Pancreas (tissue), 10 donors: ENCODE results near the gene DTX2. TPM values are rescaled to one million over a fixed set of nuclear protein-coding genes. Genes with fewer than 3 reads are reported as not detected.
"Not testable (repeated sequence)": the region's sequence is repeated elsewhere in the genome, so short reads cannot be mapped to it uniquely, and the experiment has no call there.

Experiments
- ATAC-seq, 4 donors: fragments of 200-7000 bp; cut with Tn5 transposase; one replicate each; pipeline versions ENCODE4 v1.8.0 to v1.9.1; 2020; ENCODE audit warnings: mild to moderate bottlenecking in 4 of 4, moderate library complexity in 4 of 4
- DNase-seq, 6 donors: peaks; one replicate each; pipeline ENCODE4 v3.0.0-alpha.2; 2020
- FAIRE-seq: peaks from 2 replicates; lab custom pipeline; 2012; peaks lifted over from hg19 to GRCh38; lab: Jason Lieb, UNC
- H3K27ac ChIP-seq, 4 donors: fragments of 200-600 bp; sonication (generic); 1 replicate in 3 of 4; 2 replicates in 1 of 4; pipeline versions ENCODE4 v1.5.0 to v1.8.0; 2020
- H3K27me3 ChIP-seq, 4 donors: fragments of 200-600 bp; one replicate each; pipeline ENCODE4 v1.8.0; 2021
- H3K36me3 ChIP-seq, 3 donors: fragments of 200-600 bp; sonication (generic) in 1 of 3; one replicate each; pipeline versions ENCODE4 v1.5.0 to v1.8.0; 2020 to 2021
- H3K4me1 ChIP-seq, 3 donors: fragments of 200-600 bp; one replicate each; pipeline ENCODE4 v1.8.0; 2021
- H3K4me3 ChIP-seq, 4 donors: fragments of 200-600 bp; sonication (generic) in 2 of 4; one replicate each; pipeline versions ENCODE4 v1.5.0 to v1.8.0; 2020 to 2021
- H3K9me3 ChIP-seq, 4 donors: fragments of 200-600 bp; one replicate each; pipeline ENCODE4 v1.8.0; 2021
- WGBS, 2 donors: extraction: QIAGEN DNeasy Blood & Tissue Kit; methylation state at CpG; one replicate each; pipeline ENCODE4 v1.1.7; 2013; 5-methylcytosine and 5-hydroxymethylcytosine counted together
- intact Hi-C, 3 donors: fragments of 100-400 bp; cut with DNase I; formaldehyde crosslinking; loops; one replicate each; pipeline versions ENCODE4 v1.11.1 to v1.14.2; 2022
- polyA plus RNA-seq, 2 donors: library from polyadenylated mRNA; stranded (reverse); fragments of 200-250 nt; gene quantifications; one replicate each; pipeline ENCODE4 v1.2.3, GENCODE V29; 2013
- total RNA-seq, 6 donors: library from RNA; stranded (reverse); fragmentation: NEBNext Ultra II Directional in 4 of 6; extraction: Animal tissue kit (Norgen Biotek cat#: 25700) in 4 of 6; gene quantifications; one replicate each; pipeline versions ENCODE4 v1.2.1 to v1.2.4, GENCODE V29; 2021 to 2023
- donor health status: healthy with polysubstance abuse.
- donor health status: DM: no; HTN: no; CAD: no; lungs with moderate emphysema.
- donor health status: DM: no; HTN: no; CAD: no.
- donor health status: control.
- donor health status: control.
- donor health status: Bipolar disorder and iron deficiency.
- donor health status: DM: yes; HTN: yes; CAD: no.
- donor health status: DM: no; HTN: no; CAD: no.
- donor health status: DM: no; HTN: no; CAD: no.
- donor health status: DM: yes; HTN: yes; CAD: no.

The DTX2 gene
- total and polyA plus RNA-seq, 8 donors: 11.5 to 52.4 (median 16.5) TPM

- DNase-seq, intact Hi-C loops, H3K36me3 ChIP-seq, H3K4me3 ChIP-seq, FAIRE-seq, H3K9me3 ChIP-seq, H3K27me3 ChIP-seq, H3K4me1 ChIP-seq, ATAC-seq, H3K27ac ChIP-seq: not testable (repeated sequence)
- WGBS, 2 donors: 92 to 95% methylated on average over 2 to 4 of the region's 10 CpGs
Observed at GRCh38 chr7:76492139-76492538, 30.6 kb downstream of the DTX2 start.

- H3K4me1 ChIP-seq, H3K4me3 ChIP-seq, intact Hi-C loops, DNase-seq, H3K27me3 ChIP-seq, ATAC-seq, H3K36me3 ChIP-seq, FAIRE-seq, H3K9me3 ChIP-seq, H3K27ac ChIP-seq: not testable (repeated sequence)
- 92 to 93% methylated on average over 8 to 16 of the region's 16 CpGs for WGBS, 2 donors
Observed at GRCh38 chr7:76495717-76496116, 34.2 kb downstream of the DTX2 start.

DNA sequence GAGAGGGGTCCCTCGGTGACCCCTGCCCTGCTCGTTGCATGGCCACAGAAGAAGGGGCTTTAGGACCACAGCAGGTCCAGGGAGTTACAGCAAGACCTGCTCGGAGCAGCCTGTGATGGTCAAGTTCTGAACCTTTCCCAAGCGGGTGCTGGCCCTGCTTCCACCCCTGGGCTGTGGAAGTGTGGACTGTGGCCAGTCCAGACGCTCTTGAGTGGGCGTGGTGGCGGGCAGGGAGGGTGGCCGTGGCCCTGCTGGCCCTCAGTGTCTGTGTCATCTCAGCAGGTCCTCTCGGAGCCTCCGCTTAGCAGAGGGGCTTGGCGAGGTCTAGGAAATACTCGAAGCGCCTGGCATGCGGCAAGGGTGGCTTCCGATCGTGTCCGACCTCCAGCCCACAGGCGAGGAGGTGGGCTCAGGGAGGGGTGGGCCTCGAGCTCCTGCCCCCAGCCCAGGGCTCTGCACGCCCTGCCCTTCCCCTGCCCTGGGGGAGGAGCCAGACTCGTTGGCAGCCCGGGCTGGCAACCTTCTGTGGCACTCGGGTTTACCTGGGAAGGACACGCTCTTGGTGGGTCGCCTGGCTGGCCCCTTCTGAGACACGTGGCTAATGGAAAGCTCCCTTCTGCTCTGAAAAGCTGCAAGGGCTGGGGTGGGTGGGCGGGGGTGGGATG, 36.5 kb downstream of the DTX2 start:
- ATAC-seq, H3K27ac ChIP-seq, intact Hi-C loops, H3K27me3 ChIP-seq, H3K4me3 ChIP-seq, FAIRE-seq, H3K9me3 ChIP-seq, H3K36me3 ChIP-seq, DNase-seq, H3K4me1 ChIP-seq: not testable (repeated sequence)
- 82% methylated on average over 9 to 11 of the region's 27 CpGs for WGBS, 2 donors

- intact Hi-C loops, H3K4me3 ChIP-seq, FAIRE-seq, H3K9me3 ChIP-seq, H3K27ac ChIP-seq, H3K27me3 ChIP-seq, DNase-seq, H3K36me3 ChIP-seq, ATAC-seq, H3K4me1 ChIP-seq: not testable (repeated sequence)
- WGBS, 2 donors: 89 to 98% methylated on average over 7 of the region's 10 CpGs
Observed at GRCh38 chr7:76498583-76499200, 37.2 kb downstream of the DTX2 start.

- H3K36me3 ChIP-seq, ATAC-seq, DNase-seq, H3K27ac ChIP-seq, H3K4me1 ChIP-seq, H3K4me3 ChIP-seq, H3K9me3 ChIP-seq, FAIRE-seq, H3K27me3 ChIP-seq, intact Hi-C loops: not testable (repeated sequence)
- WGBS, 2 donors: 90 to 93% methylated on average over 11 to 15 of the region's 28 CpGs
Observed at GRCh38 chr7:76499201-76499923, 37.9 kb downstream of the DTX2 start.

DNA sequence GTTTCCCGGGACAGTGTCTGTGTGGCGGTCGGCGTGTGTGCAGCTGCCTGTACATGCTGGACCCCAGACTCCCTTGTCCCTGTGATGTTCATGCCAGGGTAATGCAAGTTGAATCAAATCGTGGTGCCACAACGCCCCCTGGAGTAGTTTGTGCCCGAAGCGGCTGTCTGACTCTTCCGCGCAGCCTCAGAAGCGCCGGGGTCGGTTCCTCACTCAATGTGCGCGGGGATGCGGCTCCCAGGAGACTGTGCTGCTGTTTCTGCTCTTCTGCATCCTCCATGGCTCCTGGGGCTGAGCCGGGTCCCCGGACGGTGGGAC, 38.4 kb downstream of the DTX2 start:
- H3K9me3 ChIP-seq, H3K27ac ChIP-seq, H3K27me3 ChIP-seq, H3K4me1 ChIP-seq, H3K36me3 ChIP-seq, FAIRE-seq, intact Hi-C loops, H3K4me3 ChIP-seq, DNase-seq: not testable (repeated sequence)
- 75% methylated on average over 8 of the region's 19 CpGs; no CpG with 5 or more reads in 1 of the 2 donors for WGBS, 2 donors
- ATAC-seq: peak in 2 of 4 donors; percentile 7 to 40

- H3K4me3 ChIP-seq, H3K27ac ChIP-seq, FAIRE-seq, H3K36me3 ChIP-seq, ATAC-seq, H3K27me3 ChIP-seq, DNase-seq, H3K4me1 ChIP-seq, H3K9me3 ChIP-seq, intact Hi-C loops: not testable (repeated sequence)
- 81 to 82% methylated on average over 10 to 13 of the region's 13 CpGs for WGBS, 2 donors
Observed at GRCh38 chr7:76502224-76502623, 40.7 kb downstream of the DTX2 start.

DNA sequence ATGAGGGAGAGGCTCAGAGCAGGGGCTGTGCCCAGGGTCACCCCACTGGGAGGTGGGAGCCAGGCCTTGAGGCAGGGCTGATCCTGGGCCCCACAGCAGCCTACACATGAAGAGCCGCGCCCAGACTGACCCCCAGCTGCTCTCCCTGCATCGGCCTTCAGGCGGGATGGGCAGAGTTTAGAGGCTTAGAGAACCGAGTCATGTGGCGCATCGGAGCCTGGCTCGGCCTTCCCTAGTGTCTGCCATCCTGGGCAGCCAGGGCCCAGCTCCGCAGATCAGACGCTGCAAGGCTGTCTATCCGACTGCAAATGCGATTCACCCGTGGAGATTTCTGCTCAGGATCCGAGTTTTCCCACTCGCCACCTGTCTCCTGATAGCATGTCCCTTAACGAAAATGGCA, 41.3 kb downstream of the DTX2 start:
- intact Hi-C loops, H3K27ac ChIP-seq, H3K4me1 ChIP-seq, FAIRE-seq, H3K27me3 ChIP-seq, H3K4me3 ChIP-seq, DNase-seq, H3K9me3 ChIP-seq, ATAC-seq, H3K36me3 ChIP-seq: not testable (repeated sequence)
- WGBS, 2 donors: 89 to 93% methylated on average over 14 to 16 of the region's 16 CpGs

DNA sequence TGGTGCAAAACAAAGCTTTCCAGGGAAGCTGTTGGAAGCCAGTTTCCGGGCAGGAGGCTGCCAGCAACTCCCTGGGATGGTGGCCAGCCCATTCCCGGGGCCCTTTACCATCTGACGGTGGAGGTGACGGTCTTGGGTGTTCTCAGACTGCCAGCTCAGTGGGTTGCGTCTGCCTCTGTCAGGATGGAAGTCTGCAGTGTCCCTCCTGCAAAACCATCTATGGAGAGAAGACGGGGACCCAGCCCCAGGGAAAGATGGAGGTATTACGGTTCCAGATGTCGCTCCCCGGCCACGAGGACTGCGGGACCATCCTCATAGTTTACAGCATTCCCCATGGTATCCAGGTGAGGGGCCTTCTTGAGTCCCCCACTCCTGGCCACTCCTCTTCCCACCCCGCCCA, 41.7 kb downstream of the DTX2 start:
- intact Hi-C loops, H3K27ac ChIP-seq, H3K4me3 ChIP-seq, H3K4me1 ChIP-seq, FAIRE-seq, H3K27me3 ChIP-seq, H3K9me3 ChIP-seq, H3K36me3 ChIP-seq, ATAC-seq: not testable (repeated sequence)
- 93 to 95% methylated on average over 9 to 12 of the region's 12 CpGs for WGBS, 2 donors
- DNase-seq: peak in 1 of 6 donors; percentile 2

DNA sequence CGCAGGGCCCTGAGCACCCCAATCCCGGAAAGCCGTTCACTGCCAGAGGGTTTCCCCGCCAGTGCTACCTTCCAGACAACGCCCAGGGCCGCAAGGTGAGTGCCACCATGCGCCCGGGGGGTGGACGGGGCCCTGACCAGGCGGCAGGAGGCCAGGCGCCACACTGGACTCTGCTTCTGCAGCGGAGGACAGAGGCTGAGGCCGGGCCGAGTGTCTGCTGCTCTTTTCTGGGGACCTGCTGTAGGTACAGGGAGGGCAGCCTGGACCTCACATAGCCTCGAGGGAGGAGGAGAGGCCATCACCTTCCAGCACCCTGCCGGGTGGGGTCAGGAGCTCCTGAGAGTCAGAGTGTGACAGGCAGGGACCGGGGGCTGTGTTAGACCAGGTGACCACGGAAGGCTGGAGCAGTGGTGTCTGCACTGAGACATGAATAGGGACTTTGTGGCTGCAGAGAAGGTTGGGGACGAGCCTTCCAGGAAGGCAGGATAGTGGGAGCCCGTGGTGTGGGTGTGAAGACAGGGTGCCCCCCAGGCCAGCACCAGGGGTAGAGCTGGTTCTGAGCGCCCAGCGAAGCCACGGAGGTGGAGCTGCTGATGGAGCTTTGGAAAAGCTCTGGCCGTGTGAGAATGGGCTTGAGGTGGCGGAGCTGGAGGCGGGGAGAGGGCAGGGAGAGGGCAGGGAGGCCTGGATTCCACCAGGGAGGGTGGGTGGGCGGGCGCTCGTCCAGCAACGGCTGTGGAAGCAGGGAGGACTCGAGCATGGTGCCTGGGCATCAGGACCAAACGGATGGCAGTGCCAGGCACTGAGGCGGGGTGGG, 43.0 kb downstream of the DTX2 start:
- H3K4me3 ChIP-seq, H3K27ac ChIP-seq, H3K4me1 ChIP-seq, H3K9me3 ChIP-seq, ATAC-seq, FAIRE-seq, H3K27me3 ChIP-seq, H3K36me3 ChIP-seq: not testable (repeated sequence)
- peak in 2 of 6 donors; percentile 8 to 57 for DNase-seq
- WGBS, 2 donors: 86 to 89% methylated on average over 21 to 23 of the region's 33 CpGs
- intact Hi-C loops: loop anchor here in 1 of 3 donors (5.0 kb wide), 1 partner anchor 493 kb away; no protein-coding TSS in a partner anchor
